K562 (cell line): ENCODE data around the gene RNF17. TPM values are rescaled to one million over a fixed set of nuclear protein-coding genes. Genes with fewer than 3 reads are reported as not detected.

Experiments
- ATAC-seq: fragments of 200-7000 bp; cut with Tn5 transposase; 3 replicates; pipeline ENCODE4 v1.9.1; 2020; ENCODE audit warnings: moderate library complexity
- BruUV-seq: library from RNA; stranded (reverse); fragments of 400-500 nt; replicated peaks from 2 replicates; lab custom pipeline; 2021; lab: Mats Ljungman, UMichigan
- CTCF ChIA-PET: fragments of 300-600 bp; formaldehyde crosslinking; extraction: SDS; loops from one replicate; lab custom pipeline; 2021; ENCODE audit warnings: low intra/inter-chr PET ratio; lab: Yijun Ruan, JAX
- POLR2A ChIA-PET: fragments of 300-600, 350-650 bp; sonication (Branson Sonifier 250); formaldehyde crosslinking; extraction: SDS; loops from one replicate; lab custom pipeline; 2021; ENCODE audit warnings: antibody characterized with exemption, inconsistent platforms; lab: Yijun Ruan, JAX
- DNase-seq, 4 experiments: peaks; one replicate each; pipeline versions ENCODE4 v3.0.0 to v3.0.0-alpha.2; 2011 to 2018; ENCODE audit warnings: low spot score in 3 of 4, mixed read lengths in 3 of 4; ENCODE audit errors: extremely low read depth in 1 of 4
- FAIRE-seq: peaks from 2 replicates; lab custom pipeline; 2011; peaks lifted over from hg19 to GRCh38; lab: Jason Lieb, UNC
- H2AFZ ChIP-seq: 2 replicates; pipeline ENCODE4 v1.6.0; 2011; ENCODE audit warnings: low read depth, low read length, control low read depth, inconsistent platforms
- H3K27ac ChIP-seq: fragments of 200-600 bp; 3 replicates; pipeline ENCODE4 v1.8.0; 2011; ENCODE audit warnings: low read depth, mild to moderate bottlenecking, control low read depth, inconsistent platforms, low read length, moderate library complexity, mixed read lengths; ENCODE audit errors: extremely low read depth
- H3K27me3 ChIP-seq, 2 experiments: fragments of 300-600 bp in 1 of 2; 2 replicates in 1 of 2; 3 replicates in 1 of 2; pipeline versions ENCODE4 v1.6.0 to v1.8.0; 2011; ENCODE audit warnings: inconsistent platforms in 2 of 2, low read length in 2 of 2, mild to moderate bottlenecking in 1 of 2, mixed read lengths in 1 of 2, moderate library complexity in 1 of 2; ENCODE audit not compliant: control insufficient read depth in 2 of 2, insufficient read depth in 2 of 2
- H3K36me3 ChIP-seq: fragments of 300-600 bp; 3 replicates; pipeline ENCODE4 v1.8.0; 2011; ENCODE audit warnings: mild to moderate bottlenecking, low read length, inconsistent platforms; ENCODE audit not compliant: control insufficient read depth, insufficient read depth
- H3K4me1 ChIP-seq, 2 experiments: fragments of 200-600 bp in 1 of 2; replicated peaks in 1 of 2; 2 replicates in 1 of 2; 3 replicates in 1 of 2; pipeline versions ENCODE4 v1.5.1 to v1.8.0; 2011; ENCODE audit warnings: inconsistent platforms in 2 of 2, low read length in 2 of 2, mild to moderate bottlenecking in 1 of 2, mixed read lengths in 1 of 2, moderate library complexity in 1 of 2; ENCODE audit not compliant: control insufficient read depth in 2 of 2, insufficient read depth in 2 of 2
- H3K4me2 ChIP-seq: 2 replicates; pipeline ENCODE4 v1.6.1; 2011; ENCODE audit warnings: low read length, control low read depth, inconsistent platforms, mixed read lengths; ENCODE audit not compliant: insufficient read depth
- H3K4me3 ChIP-seq: fragments of 200-600 bp; sonication (generic), shearing (Covaris generic); 2 replicates; pipeline ENCODE4 v1.5.1; 2016; ENCODE audit warnings: control low read depth, inconsistent platforms
- H3K79me2 ChIP-seq: fragments of 200-600 bp; 3 replicates; pipeline ENCODE4 v1.8.0; 2011; ENCODE audit warnings: low read length, inconsistent platforms; ENCODE audit not compliant: control insufficient read depth, insufficient read depth
- H3K9ac ChIP-seq, 2 experiments: 2 replicates each; pipeline versions ENCODE4 v1.6.0 to v1.6.1; 2011; ENCODE audit warnings: low read depth in 2 of 2, low read length in 2 of 2, control low read depth in 1 of 2, inconsistent platforms in 1 of 2, mild to moderate bottlenecking in 1 of 2, mixed read lengths in 1 of 2; ENCODE audit not compliant: insufficient read depth in 1 of 2
- H3K9me1 ChIP-seq: one replicate; pipeline ENCODE4 v1.6.0; 2011; ENCODE audit warnings: inconsistent platforms, mild to moderate bottlenecking, low read length, moderate library complexity; ENCODE audit not compliant: control insufficient read depth, insufficient read depth
- H3K9me3 ChIP-seq: replicated peaks from 2 replicates; pipeline ENCODE4 v1.5.1; 2011; ENCODE audit warnings: low read depth, low read length, inconsistent platforms; ENCODE audit not compliant: control insufficient read depth, insufficient read depth
- H4K20me1 ChIP-seq: replicated peaks from 2 replicates; pipeline ENCODE4 v1.6.1; 2011; ENCODE audit warnings: low read length, inconsistent platforms, mixed read lengths; ENCODE audit not compliant: control insufficient read depth, insufficient read depth
- CBFB ChIP-seq: sonication (generic); formaldehyde crosslinking; IDR thresholded peaks from 2 replicates; pipeline ENCODE4 v1.4.0; 2020; ENCODE audit warnings: mild to moderate bottlenecking, missing genetic modification reagents
- CBX5 ChIP-seq: IDR thresholded peaks from 2 replicates; pipeline ENCODE4 v1.6.1; 2014; ENCODE audit warnings: low read depth, borderline replicate concordance
- ETS2 ChIP-seq: IDR thresholded peaks from 2 replicates; pipeline ENCODE4 v1.6.1; 2016; ENCODE audit warnings: borderline replicate concordance, missing genetic modification characterization, mild to moderate bottlenecking, moderate library complexity, missing compliant biosample characterization; ENCODE audit not compliant: poor library complexity, severe bottlenecking
- EZH2 ChIP-seq: IDR thresholded peaks from 2 replicates; pipeline ENCODE4 v1.6.1; 2012; ENCODE audit warnings: low read depth, mild to moderate bottlenecking, inconsistent platforms, low read length, borderline replicate concordance
- FIP1L1 ChIP-seq: fragments of 200-400 bp; formaldehyde crosslinking; IDR thresholded peaks from 2 replicates; pipeline ENCODE4 v1.6.1; 2018; ENCODE audit warnings: mild to moderate bottlenecking, low read depth, low read length; ENCODE audit not compliant: poor library complexity, severe bottlenecking
- HMG20A ChIP-seq: fragments of 450-650 bp; formaldehyde crosslinking; conservative IDR thresholded peaks from 2 replicates; pipeline ENCODE4 v1.4.0; 2020; ENCODE audit warnings: mild to moderate bottlenecking, mixed read lengths
- HNRNPH1 ChIP-seq: fragments of 200-400 bp; formaldehyde crosslinking; optimal IDR thresholded peaks from 2 replicates; pipeline ENCODE3; 2017; ENCODE audit warnings: low read depth, mild to moderate bottlenecking, low read length, moderate library complexity
- IFI16 ChIP-seq: fragments of 250-450 bp; sonication (Bioruptor Pico); IDR thresholded peaks from 2 replicates; pipeline ENCODE4 v2.1.2; 2022; ENCODE audit warnings: mild to moderate bottlenecking, inconsistent platforms
- MTA3 ChIP-seq: fragments of 450-650 bp; formaldehyde crosslinking; IDR thresholded peaks from 2 replicates; pipeline ENCODE4 v1.6.1; 2017; ENCODE audit warnings: mild to moderate bottlenecking, borderline replicate concordance
- RBM25 ChIP-seq: fragments of 200-400 bp; formaldehyde crosslinking; IDR thresholded peaks from 2 replicates; pipeline ENCODE4 v1.6.1; 2018; ENCODE audit warnings: low read length, low read depth, moderate library complexity; ENCODE audit not compliant: severe bottlenecking
- WGBS: fragments of 100-300 bp; shearing (Covaris generic); methylation state at CpG from one replicate; pipeline ENCODE4 v1.1.6; 2016; ENCODE audit warnings: low coverage, mixed read lengths; ENCODE audit not compliant: insufficient coverage; ENCODE audit errors: missing lambda C conversion rate; 5-methylcytosine and 5-hydroxymethylcytosine counted together
- in situ Hi-C: fragments of 300-500 bp; cut with MboI; formaldehyde crosslinking; loops from 4 replicates; pipeline ENCODE4 v1.15.0; 2018; ENCODE audit warnings: inconsistent platforms, mixed read lengths
- intact Hi-C: fragments of 100-400 bp; cut with micrococcal nuclease; formaldehyde crosslinking; loops from 2 replicates; pipeline ENCODE4 v1.14.2; 2022
- polyA plus RNA-seq, 8 experiments: library from polyadenylated mRNA; depleted of rRNA in 4 of 8; stranded (reverse) in 5 of 8; unstranded in 3 of 8; fragments of >200 nt; fragmentation: Nextera tagmentation in 2 of 8; fragmentation: Illumina TruSeq in 1 of 8; extraction: Ambion mirVana in 2 of 8; extraction: Trizol in 1 of 8; gene quantifications; 2 replicates each; pipeline versions ENCODE4 v1.2.1 to v1.2.3, GENCODE V29; 2011 to 2014; ENCODE audit warnings: inconsistent platforms in 1 of 8, missing spikeins in 1 of 8
- total RNA-seq, 7 experiments: library from RNA; depleted of rRNA in 6 of 7; stranded (reverse); fragments of >200 nt in 6 of 7; fragmentation: Illumina TruSeq in 2 of 7; extraction: Trizol in 2 of 7; gene quantifications; 2 replicates each; pipeline versions ENCODE4 v1.2.1 to v1.2.3, GENCODE V29; 2011 to 2021; ENCODE audit warnings: low replicate concordance in 1 of 7
- TF ChIP-seq, protein P1 (sequence below): sonication (generic); formaldehyde crosslinking; IDR thresholded peaks from 2 replicates; pipeline ENCODE4 v1.8.0; 2023; ENCODE audit warnings: mild to moderate bottlenecking, missing genetic modification reagents
- TF ChIP-seq, protein P2 (sequence below), 2 experiments: fragments of 450-650 bp; conservative IDR thresholded peaks; 2 replicates each; pipeline ENCODE4 v1.6.1; 2017; ENCODE audit warnings: mild to moderate bottlenecking in 2 of 2, moderate library complexity in 2 of 2

RNF17 gene
- total and polyA plus RNA-seq, 9 of the 15 experiments (the other 6 are each of a cell fraction or from before 2014, with no cell fraction given), result 0.11 to 0.90 (median 0.58) TPM

DNA sequence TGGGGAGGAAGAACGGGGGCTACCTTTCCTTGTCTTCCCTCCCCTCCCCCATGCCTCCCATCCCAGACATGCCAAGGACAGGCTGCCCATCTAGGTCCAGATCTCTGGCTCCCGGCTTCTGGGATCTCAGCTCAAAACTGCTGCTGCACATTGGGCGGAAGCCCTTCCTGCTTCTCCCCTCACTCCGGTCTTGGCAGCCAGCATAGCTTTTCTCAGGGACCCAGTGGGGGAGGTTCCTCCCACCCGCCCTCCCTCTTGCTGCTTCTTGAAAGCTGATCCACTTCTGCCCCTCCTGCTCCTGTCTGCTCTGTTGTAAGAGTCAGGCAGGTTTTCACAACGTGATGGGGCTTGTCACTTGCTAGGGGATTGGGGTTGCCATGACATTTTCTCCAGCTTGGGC is 21.7 kb upstream of the RNF17 start (continued):
- TF ChIP-seq, protein P1, sequence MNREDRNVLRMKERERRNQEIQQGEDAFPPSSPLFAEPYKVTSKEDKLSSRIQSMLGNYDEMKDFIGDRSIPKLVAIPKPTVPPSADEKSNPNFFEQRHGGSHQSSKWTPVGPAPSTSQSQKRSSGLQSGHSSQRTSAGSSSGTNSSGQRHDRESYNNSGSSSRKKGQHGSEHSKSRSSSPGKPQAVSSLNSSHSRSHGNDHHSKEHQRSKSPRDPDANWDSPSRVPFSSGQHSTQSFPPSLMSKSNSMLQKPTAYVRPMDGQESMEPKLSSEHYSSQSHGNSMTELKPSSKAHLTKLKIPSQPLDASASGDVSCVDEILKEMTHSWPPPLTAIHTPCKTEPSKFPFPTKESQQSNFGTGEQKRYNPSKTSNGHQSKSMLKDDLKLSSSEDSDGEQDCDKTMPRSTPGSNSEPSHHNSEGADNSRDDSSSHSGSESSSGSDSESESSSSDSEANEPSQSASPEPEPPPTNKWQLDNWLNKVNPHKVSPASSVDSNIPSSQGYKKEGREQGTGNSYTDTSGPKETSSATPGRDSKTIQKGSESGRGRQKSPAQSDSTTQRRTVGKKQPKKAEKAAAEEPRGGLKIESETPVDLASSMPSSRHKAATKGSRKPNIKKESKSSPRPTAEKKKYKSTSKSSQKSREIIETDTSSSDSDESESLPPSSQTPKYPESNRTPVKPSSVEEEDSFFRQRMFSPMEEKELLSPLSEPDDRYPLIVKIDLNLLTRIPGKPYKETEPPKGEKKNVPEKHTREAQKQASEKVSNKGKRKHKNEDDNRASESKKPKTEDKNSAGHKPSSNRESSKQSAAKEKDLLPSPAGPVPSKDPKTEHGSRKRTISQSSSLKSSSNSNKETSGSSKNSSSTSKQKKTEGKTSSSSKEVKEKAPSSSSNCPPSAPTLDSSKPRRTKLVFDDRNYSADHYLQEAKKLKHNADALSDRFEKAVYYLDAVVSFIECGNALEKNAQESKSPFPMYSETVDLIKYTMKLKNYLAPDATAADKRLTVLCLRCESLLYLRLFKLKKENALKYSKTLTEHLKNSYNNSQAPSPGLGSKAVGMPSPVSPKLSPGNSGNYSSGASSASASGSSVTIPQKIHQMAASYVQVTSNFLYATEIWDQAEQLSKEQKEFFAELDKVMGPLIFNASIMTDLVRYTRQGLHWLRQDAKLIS, result no peak
- no peak for TF ChIP-seq HMG20A (CRISPR knock-in tag)
- TF ChIP-seq, all 486 proteins: peak for 0

DNA sequence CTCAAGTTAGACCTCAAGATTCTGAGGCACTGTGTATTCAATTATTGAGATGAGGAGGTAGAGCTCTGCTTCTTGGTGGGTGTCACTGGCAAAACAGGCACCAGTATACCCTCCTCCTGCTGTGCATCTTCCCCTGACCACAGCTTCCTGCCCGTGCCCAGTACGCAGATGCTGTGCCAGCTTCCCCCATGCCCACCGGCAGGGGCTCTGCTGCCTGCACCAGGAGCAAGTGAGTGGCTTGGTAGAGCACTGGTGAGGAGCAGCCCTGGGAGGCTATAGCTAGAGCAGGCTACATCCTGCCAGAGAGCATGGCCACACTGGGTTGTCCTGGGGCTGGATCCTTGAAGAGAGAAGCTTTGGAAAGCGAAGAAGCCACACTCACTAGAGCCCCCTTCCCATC is 21.0 kb upstream of the RNF17 start:
- Histone ChIP-seq H3K9me3 (no peaks in the 10 kb centered on the region), H3K4me2 (no peak overlapping the region), H3K9me1 (no peaks in the 10 kb centered on the region), H3K4me3 (no peak overlapping the region), H3K27me3 (peaks cover 0 to 13% of the 10 kb centered on the region in 2 experiments; a peak in 2 of 5 replicates), H4K20me1 (no peaks in the 10 kb centered on the region), H3K9ac (no peak overlapping the region), H3K4me1 (peaks cover 0 to 25% of the 10 kb centered on the region in 2 experiments; a peak in 2 of 5 replicates), H3K27ac (no peak overlapping the region), H2AFZ (no peak overlapping the region)
- ATAC-seq (no peak), FAIRE-seq (no peak), DNase-seq (no peak)
- 7% methylated on average over 4 of the region's 4 CpGs for WGBS
- in situ Hi-C loops (loop anchor here (25.0 kb wide), 1 partner anchor 244 kb away; no protein-coding TSS in a partner anchor), intact Hi-C loops (no loop called here)
- POLR2A ChIA-PET, result interaction anchor here (1.0 kb wide), 1 partner anchor 378 kb away, joined by 3 read pairs; no protein-coding TSS in a partner anchor
- CTCF ChIA-PET, result no interaction called here
- no TSS peak for BruUV-seq
- TF ChIP-seq ETS2 (tag) (no peak), EZH2 (no peak), MTA3 (no peak), RBM25 (no peak), CBFB (CRISPR knock-in tag) (no peak), IFI16 (CRISPR knock-in tag) (no peak), FIP1L1 (no peak), HNRNPH1 (no peak), CBX5 (no peak)
- TF ChIP-seq, protein P2, sequence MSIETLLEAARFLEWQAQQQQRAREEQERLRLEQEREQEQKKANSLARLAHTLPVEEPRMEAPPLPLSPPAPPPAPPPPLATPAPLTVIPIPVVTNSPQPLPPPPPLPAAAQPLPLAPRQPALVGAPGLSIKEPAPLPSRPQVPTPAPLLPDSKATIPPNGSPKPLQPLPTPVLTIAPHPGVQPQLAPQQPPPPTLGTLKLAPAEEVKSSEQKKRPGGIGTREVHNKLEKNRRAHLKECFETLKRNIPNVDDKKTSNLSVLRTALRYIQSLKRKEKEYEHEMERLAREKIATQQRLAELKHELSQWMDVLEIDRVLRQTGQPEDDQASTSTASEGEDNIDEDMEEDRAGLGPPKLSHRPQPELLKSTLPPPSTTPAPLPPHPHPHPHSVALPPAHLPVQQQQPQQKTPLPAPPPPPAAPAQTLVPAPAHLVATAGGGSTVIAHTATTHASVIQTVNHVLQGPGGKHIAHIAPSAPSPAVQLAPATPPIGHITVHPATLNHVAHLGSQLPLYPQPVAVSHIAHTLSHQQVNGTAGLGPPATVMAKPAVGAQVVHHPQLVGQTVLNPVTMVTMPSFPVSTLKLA (conservative IDR thresholded peaks at IDR 0.05), result no peak
- TF ChIP-seq, all 486 proteins: peak for 0
- no peaks in the 10 kb centered on the region for H3K79me2 ChIP-seq
- H3K36me3 ChIP-seq, result no peaks in the 10 kb centered on the region
